ENCODE results near the gene TRIL. TPM values are rescaled to one million over a fixed set of nuclear protein-coding genes. Genes with fewer than 3 reads are reported as not detected.

TRIL gene
- total RNA-seq, 2 experiments from 2014 or later, result 0.05 TPM; not detected in 1

- Mint-ChIP-seq H3K27me3 (peaks cover 17% of the 10 kb centered on the region), H3K27ac (no peak overlapping the region), H3K4me3 (no peak overlapping the region), H3K9me3 (ENCODE audit: low read depth) (no peaks in the 10 kb centered on the region), H3K4me1 (no peaks in the 10 kb centered on the region), H3K36me3 (no peaks in the 10 kb centered on the region)
- DNase-seq (no peak), ATAC-seq (no peak)
- CTCF ChIA-PET, result no interaction called here
Measured at GRCh38 chr7:28989211-28989980, 31.3 kb upstream of the TRIL start.

- Mint-ChIP-seq H3K9me3 (ENCODE audit: low read depth) (no peaks in the 10 kb centered on the region), H3K27me3 (peaks cover 22% of the 10 kb centered on the region), H3K4me3 (no peak overlapping the region), H3K27ac (no peak overlapping the region), H3K36me3 (no peaks in the 10 kb centered on the region), H3K4me1 (no peaks in the 10 kb centered on the region)
- CTCF ChIA-PET, result no interaction called here
- ATAC-seq (no peak), DNase-seq (no peak)
Measured at GRCh38 chr7:28988810-28989209, 30.7 kb upstream of the TRIL start.

DNA sequence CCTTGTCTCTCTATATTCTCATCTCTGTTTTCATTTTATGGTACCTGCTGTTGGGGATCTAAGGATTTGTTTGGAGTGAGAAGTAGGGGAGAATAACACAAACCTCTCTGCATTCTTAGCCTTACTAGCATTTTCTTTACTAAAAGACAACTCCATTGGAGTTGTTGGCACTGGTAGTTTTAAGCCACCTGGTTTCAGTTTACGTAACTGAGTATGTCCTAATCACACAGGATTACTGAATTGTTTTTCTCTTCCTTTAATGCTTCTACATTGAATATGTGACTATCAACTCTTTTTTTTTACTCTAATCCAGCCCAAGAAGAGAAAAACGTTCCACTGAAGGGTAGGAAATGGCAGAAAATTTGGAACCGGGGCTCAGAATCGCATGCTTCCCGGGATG, 30.0 kb upstream of the TRIL start:
- no peaks in the 10 kb centered on the region for H3K4me1 Mint-ChIP-seq
- peaks cover 21% of the 10 kb centered on the region for H3K27me3 Mint-ChIP-seq
- CTCF ChIA-PET, result no interaction called here

DNA sequence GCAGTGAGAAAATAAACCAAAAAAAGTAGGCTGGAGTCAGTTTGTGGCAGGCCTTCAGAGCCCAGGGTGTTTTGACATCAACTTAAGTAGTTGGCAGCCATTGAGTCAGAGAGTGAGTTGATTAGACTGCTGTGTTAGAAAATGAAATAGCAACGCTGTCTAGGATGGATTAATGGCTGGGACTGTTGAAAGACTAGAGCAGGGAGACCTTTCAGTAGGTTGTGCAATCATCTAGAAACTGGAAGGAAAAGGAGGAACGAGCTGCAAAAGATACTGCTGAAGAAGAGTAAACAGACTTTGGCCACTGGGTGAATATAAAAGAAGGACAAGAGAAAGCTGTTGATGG, 28.6 kb upstream of the TRIL start:
- H3K27ac Mint-ChIP-seq, result no peak overlapping the region
- no peaks in the 10 kb centered on the region for H3K36me3 Mint-ChIP-seq
- H3K4me3 Mint-ChIP-seq, result no peak overlapping the region
- CTCF ChIA-PET, result no interaction called here
- H3K4me1 Mint-ChIP-seq, result no peaks in the 10 kb centered on the region
- ATAC-seq (no peak), DNase-seq (no peak)
- H3K27me3 Mint-ChIP-seq, result peaks cover 19% of the 10 kb centered on the region
- no peaks in the 10 kb centered on the region for H3K9me3 Mint-ChIP-seq (ENCODE audit: low read depth)

More for the DNA sequence above, 30.0 kb upstream of the TRIL start:
- DNase-seq (no peak), ATAC-seq (no peak)
- Mint-ChIP-seq H3K9me3 (ENCODE audit: low read depth) (no peaks in the 10 kb centered on the region), H3K4me3 (no peak overlapping the region), H3K36me3 (no peaks in the 10 kb centered on the region), H3K27ac (no peak overlapping the region)

DNA sequence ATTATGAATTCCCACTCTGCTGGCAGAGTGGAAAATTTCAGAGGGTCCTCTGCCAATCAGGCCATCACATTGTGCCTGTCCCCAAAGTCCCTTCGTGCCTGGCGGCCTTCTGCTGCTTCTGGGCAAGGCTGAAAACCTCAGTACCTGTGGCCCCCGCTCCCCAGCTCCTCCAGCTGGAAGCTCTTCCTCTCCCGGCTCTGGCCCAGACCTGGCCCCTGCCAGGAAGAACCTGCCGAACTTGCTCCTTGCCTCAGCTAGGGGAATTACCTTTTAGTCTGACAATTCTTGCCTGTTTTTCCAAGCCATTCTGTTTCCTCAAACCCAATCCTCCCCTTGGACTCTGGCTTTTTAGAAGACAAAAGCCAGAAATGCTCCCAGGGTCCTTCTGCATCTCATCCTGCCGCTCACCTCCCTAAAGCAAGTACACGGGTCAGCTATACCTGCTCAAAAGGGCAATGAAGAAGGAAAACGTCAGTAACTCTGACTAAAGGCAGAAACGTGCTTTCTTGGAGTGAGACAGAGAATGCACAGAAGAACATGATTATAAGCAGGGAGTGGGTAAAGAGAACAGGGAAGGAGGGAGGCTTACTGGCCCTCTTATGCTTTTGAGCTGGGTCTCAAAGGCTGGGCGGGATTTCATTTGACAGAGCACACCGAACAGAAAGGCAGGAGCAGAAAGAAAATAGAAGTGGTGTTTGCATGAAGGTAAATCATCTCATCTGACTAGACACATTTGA, 28.1 kb upstream of the TRIL start:
- Mint-ChIP-seq H3K4me1 (no peaks in the 10 kb centered on the region), H3K4me3 (no peak overlapping the region), H3K27ac (no peak overlapping the region), H3K9me3 (ENCODE audit: low read depth) (no peaks in the 10 kb centered on the region), H3K36me3 (no peaks in the 10 kb centered on the region), H3K27me3 (peaks cover 20% of the 10 kb centered on the region)
- ATAC-seq (no peak), DNase-seq (no peak)
- CTCF ChIA-PET, result no interaction called here

GRCh38 chr7:28984631-28985030, 26.5 kb upstream of the TRIL start:
- ATAC-seq (no peak), DNase-seq (no peak)
- no peaks in the 10 kb centered on the region for H3K9me3 Mint-ChIP-seq (ENCODE audit: low read depth)
- H3K36me3 Mint-ChIP-seq, result no peaks in the 10 kb centered on the region
- CTCF ChIA-PET, result no interaction called here
- peaks cover 23% of the 10 kb centered on the region for H3K27me3 Mint-ChIP-seq
- no peak overlapping the region for H3K4me3 Mint-ChIP-seq
- H3K27ac Mint-ChIP-seq, result no peak overlapping the region
- H3K4me1 Mint-ChIP-seq, result no peaks in the 10 kb centered on the region

DNA sequence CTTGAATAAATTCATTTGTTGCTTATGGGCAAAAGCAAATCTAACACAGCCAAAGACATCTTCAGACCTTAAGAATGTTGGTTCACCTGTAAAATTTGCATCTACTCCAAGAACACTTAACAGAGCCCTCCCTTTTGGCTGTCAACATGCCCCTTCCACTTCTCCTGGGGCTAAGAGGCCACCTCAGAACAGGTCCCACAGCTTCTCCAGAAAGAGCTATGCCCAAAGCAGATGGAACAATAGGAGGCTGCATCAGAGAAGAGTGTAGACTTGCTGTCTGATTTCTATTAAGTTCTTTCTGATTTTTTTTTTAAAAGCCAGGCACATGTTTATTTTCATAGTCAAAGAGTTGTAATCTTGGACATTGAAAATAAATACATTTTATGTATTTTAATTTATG, 26.1 kb upstream of the TRIL start:
- H3K27ac Mint-ChIP-seq, result no peak overlapping the region
- H3K9me3 Mint-ChIP-seq (ENCODE audit: low read depth), result no peaks in the 10 kb centered on the region
- H3K4me1 Mint-ChIP-seq, result no peaks in the 10 kb centered on the region
- ATAC-seq (no peak), DNase-seq (no peak)
- peaks cover 23% of the 10 kb centered on the region for H3K27me3 Mint-ChIP-seq
- no peaks in the 10 kb centered on the region for H3K36me3 Mint-ChIP-seq
- CTCF ChIA-PET, result no interaction called here
- H3K4me3 Mint-ChIP-seq, result no peak overlapping the region

- peaks cover 22% of the 10 kb centered on the region for H3K27me3 Mint-ChIP-seq
- ATAC-seq (no peak), DNase-seq (no peak)
- CTCF ChIA-PET, result no interaction called here
- H3K27ac Mint-ChIP-seq, result no peak overlapping the region
- H3K9me3 Mint-ChIP-seq (ENCODE audit: low read depth), result no peaks in the 10 kb centered on the region
- no peak overlapping the region for H3K4me3 Mint-ChIP-seq
- no peaks in the 10 kb centered on the region for H3K36me3 Mint-ChIP-seq
- no peaks in the 10 kb centered on the region for H3K4me1 Mint-ChIP-seq
Measured at GRCh38 chr7:28983396-28984190, 25.5 kb upstream of the TRIL start.

DNA sequence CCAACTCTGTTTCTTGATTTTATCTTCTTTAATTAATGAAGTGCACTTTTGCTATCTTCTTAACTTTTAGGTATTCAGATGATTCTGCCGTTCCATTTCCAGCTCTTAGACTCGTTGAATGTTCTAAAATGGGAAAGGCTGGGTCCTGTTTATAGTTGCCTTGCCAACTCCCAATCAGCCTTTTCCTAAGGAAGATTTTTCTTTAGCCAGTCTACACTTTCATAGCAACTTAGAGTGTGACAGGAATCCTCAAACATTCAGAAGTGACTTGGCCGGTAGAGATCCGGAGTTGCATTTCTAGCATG, 23.0 kb upstream of the TRIL start:
- Mint-ChIP-seq H3K4me1 (no peaks in the 10 kb centered on the region), H3K4me3 (no peak overlapping the region), H3K27ac (no peak overlapping the region), H3K27me3 (peaks cover 9% of the 10 kb centered on the region), H3K36me3 (no peaks in the 10 kb centered on the region), H3K9me3 (ENCODE audit: low read depth) (no peaks in the 10 kb centered on the region)
- no peak for DNase-seq
- CTCF ChIA-PET, result interaction anchor here (0.9 kb wide), 1 partner anchor 58 kb away, joined by 4 read pairs; no protein-coding TSS in a partner anchor
- ATAC-seq, result no peak

DNA sequence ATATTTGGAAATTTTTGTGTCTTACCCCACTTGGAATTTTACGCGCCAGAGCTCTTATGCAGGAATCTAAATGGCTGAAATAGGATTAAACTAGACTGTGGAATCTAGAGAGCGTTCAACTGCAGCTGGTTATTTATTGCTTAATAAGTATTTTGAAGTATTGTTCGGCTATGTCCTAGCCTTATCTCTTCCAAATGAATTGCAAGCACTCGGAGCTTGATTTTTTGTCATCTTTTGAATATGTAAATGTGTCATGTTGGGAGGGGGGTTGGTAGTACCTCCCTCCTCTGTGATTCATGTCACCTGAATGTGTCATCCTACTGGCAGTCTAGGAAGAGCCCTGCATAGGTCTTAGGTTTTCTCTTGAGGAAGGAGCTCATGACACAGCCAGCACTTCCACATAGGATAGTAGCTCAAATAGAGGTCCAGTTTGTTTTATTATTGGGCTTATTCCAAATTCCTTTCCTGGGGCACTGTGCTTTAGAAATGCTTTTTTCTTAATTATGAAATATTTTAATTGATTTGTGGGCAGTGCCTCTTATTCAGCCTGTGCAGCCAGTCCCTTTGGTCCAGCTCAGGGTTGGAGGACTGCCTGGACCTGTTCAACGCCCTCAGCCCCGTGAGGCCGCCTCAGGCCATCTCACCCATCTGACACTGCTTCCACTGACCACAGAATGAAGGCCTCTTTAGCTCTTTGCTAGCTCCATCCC, 22.5 kb upstream of the TRIL start:
- Mint-ChIP-seq H3K4me1 (no peaks in the 10 kb centered on the region), H3K27ac (no peak overlapping the region), H3K4me3 (no peak overlapping the region), H3K9me3 (ENCODE audit: low read depth) (no peaks in the 10 kb centered on the region), H3K27me3 (peaks cover 9% of the 10 kb centered on the region), H3K36me3 (no peaks in the 10 kb centered on the region)
- DNase-seq (no peak), ATAC-seq (no peak)
- CTCF ChIA-PET, result interaction anchor here (0.8 to 0.9 kb wide), 2 partner anchors 57 to 126 kb away, joined by 3 to 4 read pairs; no protein-coding TSS in a partner anchor

DNA sequence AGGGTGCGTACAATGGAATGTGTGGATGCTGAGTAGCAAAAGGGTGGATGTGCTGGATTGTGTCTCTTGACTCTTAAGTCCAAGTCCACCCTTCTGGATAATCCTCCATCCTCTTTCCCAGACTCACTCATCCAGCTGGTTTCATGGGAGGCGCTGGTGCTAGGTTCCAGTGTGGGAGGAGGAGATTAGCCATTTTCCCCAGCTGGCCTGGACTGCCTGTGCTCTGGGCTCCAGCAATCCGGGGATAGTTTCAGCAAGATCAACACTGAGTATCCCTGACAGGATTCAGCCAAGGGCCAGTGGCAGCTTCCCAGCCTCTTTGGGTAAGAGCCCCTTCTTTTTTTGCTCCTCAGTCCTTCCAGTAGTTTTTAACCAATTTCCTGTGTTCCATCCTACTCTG, 21.6 kb upstream of the TRIL start:
- no peak for ATAC-seq
- H3K36me3 Mint-ChIP-seq, result peaks cover 1% of the 10 kb centered on the region

GRCh38 chr7:28977881-28978280, 19.8 kb upstream of the TRIL start:
- ATAC-seq, result no peak

More for the DNA sequence above, 21.6 kb upstream of the TRIL start:
- H3K9me3 Mint-ChIP-seq (ENCODE audit: low read depth), result no peaks in the 10 kb centered on the region
- H3K27me3 Mint-ChIP-seq, result peaks cover 9% of the 10 kb centered on the region
- no peak overlapping the region for H3K27ac Mint-ChIP-seq
- H3K4me1 Mint-ChIP-seq, result no peaks in the 10 kb centered on the region
- CTCF ChIA-PET, result no interaction called here
- no peak overlapping the region for H3K4me3 Mint-ChIP-seq
- DNase-seq, result no peak

DNA sequence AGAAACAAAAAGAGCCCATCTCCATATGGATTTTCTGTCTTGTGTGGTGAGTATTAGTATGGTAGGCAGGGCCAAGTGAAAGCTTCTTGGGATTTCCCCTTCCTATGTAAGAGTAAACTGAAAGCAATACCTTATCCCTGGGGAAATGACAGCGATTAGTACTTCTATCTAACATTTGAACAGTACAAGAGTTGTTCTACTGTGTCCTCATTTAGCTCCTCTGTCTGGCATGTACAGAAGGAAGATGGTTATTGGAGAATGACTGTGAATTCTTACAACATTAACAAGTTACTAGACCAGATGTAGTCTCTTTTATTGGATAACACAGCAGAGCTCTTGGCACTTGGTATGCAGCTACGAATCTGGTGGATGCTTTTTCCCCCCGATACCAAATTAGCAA, 17.9 kb upstream of the TRIL start:
- H3K4me1 Mint-ChIP-seq, result no peaks in the 10 kb centered on the region
- CTCF ChIA-PET, result no interaction called here
- H3K4me3 Mint-ChIP-seq, result no peak overlapping the region
- H3K9me3 Mint-ChIP-seq (ENCODE audit: low read depth), result peaks cover 16% of the 10 kb centered on the region
- peaks cover 3% of the 10 kb centered on the region for H3K27me3 Mint-ChIP-seq
- DNase-seq, result no peak
- no peak for ATAC-seq
- H3K36me3 Mint-ChIP-seq, result peaks cover 1% of the 10 kb centered on the region
- H3K27ac Mint-ChIP-seq, result no peak overlapping the region

More at GRCh38 chr7:28977881-28978280, 19.8 kb upstream of the TRIL start:
- Mint-ChIP-seq H3K4me1 (no peaks in the 10 kb centered on the region), H3K36me3 (peaks cover 1% of the 10 kb centered on the region), H3K27me3 (peaks cover 4% of the 10 kb centered on the region), H3K4me3 (no peak overlapping the region), H3K27ac (no peak overlapping the region), H3K9me3 (ENCODE audit: low read depth) (peaks cover 10% of the 10 kb centered on the region)
- DNase-seq, result no peak
- CTCF ChIA-PET, result no interaction called here

All from activated CD8-positive, alpha-beta memory T cell treated with anti-CD3 and anti-CD28 coated beads, Interleukin-2, amount 10 ng/mL, durations not matched to agents 7 days and 5 days (primary cell).